Smooth muscle cell (in vitro differentiated cells): ENCODE data around the gene TEX52. TPM values are rescaled to one million over a fixed set of nuclear protein-coding genes. Genes with fewer than 3 reads are reported as not detected.
A peak's percentile ranks its signal among the peaks of the same experiment; 100 is the strongest.

ENCODE experiments used
- DNase-seq: peaks from one replicate; lab custom pipeline; 2025; ENCODE audit not compliant: unreplicated experiment; lab: John Stamatoyannopoulos, UW
- H2AFZ ChIP-seq: fragments of 200-600 bp; sonication (generic); 2 replicates; pipeline ENCODE4 v1.6.0; 2016; ENCODE audit warnings: antibody characterized with exemption, low read depth, mild to moderate bottlenecking
- H3F3A ChIP-seq: fragments of 200-600 bp; sonication (generic); 2 replicates; pipeline ENCODE4 v1.6.0; 2017; ENCODE audit warnings: antibody characterized with exemption, low read depth
- H3K27ac ChIP-seq: fragments of 200-600 bp; sonication (generic); 2 replicates; pipeline ENCODE4 v1.5.1; 2016; ENCODE audit warnings: low read depth, mild to moderate bottlenecking
- H3K27me3 ChIP-seq: fragments of 200-600 bp; sonication (generic); 2 replicates; pipeline ENCODE4 v1.6.1; 2016; ENCODE audit warnings: low read depth, mild to moderate bottlenecking
- H3K36me3 ChIP-seq: fragments of 200-600 bp; sonication (generic); 2 replicates; pipeline ENCODE4 v1.5.1; 2016; ENCODE audit warnings: low read depth
- H3K4me1 ChIP-seq: fragments of 200-600 bp; sonication (generic); 2 replicates; pipeline ENCODE4 v1.5.1; 2016; ENCODE audit warnings: low read depth
- H3K4me2 ChIP-seq: fragments of 200-600 bp; sonication (generic); 2 replicates; pipeline ENCODE4 v1.6.0; 2016; ENCODE audit warnings: mild to moderate bottlenecking
- H3K4me3 ChIP-seq: fragments of 200-600 bp; sonication (generic); 2 replicates; pipeline ENCODE4 v1.5.1; 2016; ENCODE audit warnings: mild to moderate bottlenecking
- H3K79me2 ChIP-seq: fragments of 200-600 bp; sonication (generic); 2 replicates; pipeline ENCODE4 v1.6.0; 2016; ENCODE audit warnings: low read depth, mild to moderate bottlenecking
- H3K9ac ChIP-seq: fragments of 200-600 bp; sonication (generic); 2 replicates; pipeline ENCODE4 v1.6.0; 2016; ENCODE audit warnings: low read depth
- H3K9me3 ChIP-seq: fragments of 200-600 bp; sonication (generic); replicated peaks from 2 replicates; pipeline ENCODE4 v1.5.1; 2016; ENCODE audit warnings: low read depth
- H4K20me1 ChIP-seq: fragments of 200-600 bp; sonication (generic); 2 replicates; pipeline ENCODE4 v1.6.0; 2016; ENCODE audit warnings: low read depth
- CTCF ChIP-seq: fragments of 200-600 bp; sonication (generic); IDR thresholded peaks from 2 replicates; pipeline ENCODE4 v1.5.1; 2017; ENCODE audit warnings: borderline replicate concordance, mild to moderate bottlenecking, antibody characterized with exemption; ENCODE audit not compliant: insufficient read depth, poor library complexity, severe bottlenecking
- WGBS: methylation state at CpG from one replicate; pipeline ENCODE4 v1.1.7; 2016; ENCODE audit warnings: low lambda C conversion rate; 5-methylcytosine and 5-hydroxymethylcytosine counted together
- polyA plus RNA-seq: library from polyadenylated mRNA; unstranded; fragments of >200 nt; fragmentation: Nextera tagmentation; extraction: Ambion mirVana; gene quantifications from 2 replicates; pipeline ENCODE4 v1.2.1, GENCODE V29; 2016
- total RNA-seq: library from RNA; depleted of rRNA; stranded (reverse); fragments of >200 nt; gene quantifications from 2 replicates; pipeline ENCODE4 v1.2.3, GENCODE V29; 2014

The TEX52 gene
- total and polyA plus RNA-seq, 2 experiments from 2014 or later = 0.14 TPM; not detected in 1

- no peaks in the 10 kb centered on the region for H3K36me3 ChIP-seq
- no peak overlapping the region for H3K9ac ChIP-seq
- TF ChIP-seq CTCF = no peak
- H2AFZ ChIP-seq = no peak overlapping the region
- no peak for DNase-seq
- no peaks in the 10 kb centered on the region for H4K20me1 ChIP-seq
- peak overlapping the region; percentile 4 for H3K27ac ChIP-seq
- 79% methylated on average over 5 of the region's 5 CpGs for WGBS
- H3K9me3 ChIP-seq = no peaks in the 10 kb centered on the region
- H3K79me2 ChIP-seq = no peaks in the 10 kb centered on the region
- H3K4me3 ChIP-seq = no peak overlapping the region
- H3K4me2 ChIP-seq = peak overlapping the region; percentile 51
- H3K4me1 ChIP-seq = peaks cover 11% of the 10 kb centered on the region
- no peaks in the 10 kb centered on the region for H3F3A ChIP-seq
- no peaks in the 10 kb centered on the region for H3K27me3 ChIP-seq
Observed at GRCh38 chr12:2833327-2833726, 23.5 kb downstream of the TEX52 start.

- WGBS = 91% methylated on average over 6 of the region's 6 CpGs
- H3K27ac ChIP-seq = no peak overlapping the region
- H3K4me1 ChIP-seq = peaks cover 11% of the 10 kb centered on the region
- H3K79me2 ChIP-seq = no peaks in the 10 kb centered on the region
- H3K27me3 ChIP-seq = no peaks in the 10 kb centered on the region
- DNase-seq = no peak
- no peak overlapping the region for H3K4me2 ChIP-seq
- TF ChIP-seq CTCF = no peak
- no peak overlapping the region for H3K9ac ChIP-seq
- no peak overlapping the region for H2AFZ ChIP-seq
- H3K9me3 ChIP-seq = no peaks in the 10 kb centered on the region
- H3K4me3 ChIP-seq = no peak overlapping the region
- no peaks in the 10 kb centered on the region for H3F3A ChIP-seq
- no peaks in the 10 kb centered on the region for H4K20me1 ChIP-seq
- no peaks in the 10 kb centered on the region for H3K36me3 ChIP-seq
Observed at GRCh38 chr12:2832550-2833127, 24.2 kb downstream of the TEX52 start.

- H3K9ac ChIP-seq = no peak overlapping the region
- TF ChIP-seq CTCF = no peak
- no peaks in the 10 kb centered on the region for H3K27me3 ChIP-seq
- H3K4me1 ChIP-seq = peaks cover 19% of the 10 kb centered on the region
- H4K20me1 ChIP-seq = no peaks in the 10 kb centered on the region
- H3K27ac ChIP-seq = no peak overlapping the region
- no peaks in the 10 kb centered on the region for H3K36me3 ChIP-seq
- no peak overlapping the region for H3K4me3 ChIP-seq
- H3K4me2 ChIP-seq = no peak overlapping the region
- H2AFZ ChIP-seq = no peak overlapping the region
- H3K9me3 ChIP-seq = no peaks in the 10 kb centered on the region
- DNase-seq = no peak
- H3K79me2 ChIP-seq = no peaks in the 10 kb centered on the region
- 99% methylated on average over 6 of the region's 6 CpGs for WGBS
- no peaks in the 10 kb centered on the region for H3F3A ChIP-seq
Observed at GRCh38 chr12:2829275-2829674, 27.6 kb downstream of the TEX52 start.
